ENCODE measurements around the gene GNA12. TPM values are rescaled to one million over a fixed set of nuclear protein-coding genes. Genes with fewer than 3 reads are reported as not detected.

Gene GNA12
- total and polyA plus RNA-seq, 2 of the 4 experiments (the other 2 are of a cell fraction) = 14.3 to 93.9 TPM

DNA sequence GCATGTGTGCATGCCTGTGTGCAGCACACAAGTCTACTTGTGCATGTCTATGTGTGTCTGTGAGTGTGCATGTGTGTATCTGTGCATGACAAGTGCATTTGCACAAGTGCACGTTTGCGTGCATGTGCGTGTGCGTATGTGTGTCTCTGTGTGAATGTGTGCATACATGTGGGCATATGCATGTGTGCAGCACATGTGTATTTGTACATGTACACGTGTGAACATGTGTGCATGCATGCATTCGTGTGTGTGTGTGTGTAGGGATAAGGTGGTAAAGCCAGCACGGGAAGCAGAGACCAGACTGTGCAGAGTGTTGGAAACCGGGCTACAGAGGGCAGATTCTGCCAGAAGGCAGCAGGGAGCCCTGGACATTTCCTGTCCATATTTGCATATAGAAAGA, 35.9 kb upstream of the GNA12 start:
- H3K27me3 ChIP-seq (ENCODE audit: control insufficient read depth, insufficient read depth, low read length) = no peaks in the 10 kb centered on the region
- no TSS peak for BruUV-seq (replicated peaks)
- ChIA-PET POLR2A (ENCODE audit: unreplicated experiment) (no interaction called here), CTCF (no interaction called here)
- H4K5ac ChIP-seq (ENCODE audit: low read depth, low read length) = no peak overlapping the region
- no peak overlapping the region for H3K27ac ChIP-seq (ENCODE audit: insufficient read depth, low read length)
- H3K4ac ChIP-seq (ENCODE audit: low read depth, low read length) = no peak overlapping the region
- no peak overlapping the region for H3K18ac ChIP-seq (ENCODE audit: low read depth, low read length)
- no peak overlapping the region for H2BK5ac ChIP-seq (ENCODE audit: low read depth, low read length, poor library complexity, severe bottlenecking)
- H2BK120ac ChIP-seq (ENCODE audit: low read depth, low read length) = no peak overlapping the region
- no peaks in the 10 kb centered on the region for H3K79me1 ChIP-seq (ENCODE audit: low read depth in 1 of 2, low read length in 2 of 2)
- no peak overlapping the region for H4K8ac ChIP-seq (ENCODE audit: low read depth in 2 of 2, low read length in 2 of 2)
- in situ Hi-C loops (cut with MboI; ENCODE audit: low sequenced_read_pairs) = loop anchor here (10.0 kb wide), 2 partner anchors 275 to 1015 kb away; no protein-coding TSS in a partner anchor
- no peak overlapping the region for H3K23ac ChIP-seq (ENCODE audit: low read depth, low read length)
- no peaks in the 10 kb centered on the region; the same call in 1 of the 2 replicates for H4K20me1 ChIP-seq (ENCODE audit: insufficient read depth, low read length)
- no peaks in the 10 kb centered on the region for H3K9me3 ChIP-seq (ENCODE audit: control insufficient read depth, insufficient read depth, low read length)
- no peak for TF ChIP-seq CEBPB (IDR thresholded peaks at IDR 0.05; ENCODE audit: low read depth, low read length)
- no peak for TF ChIP-seq BHLHE40 (IDR thresholded peaks at IDR 0.05; ENCODE audit: low read depth, low read length)
- no peak for TF ChIP-seq FOS (IDR thresholded peaks at IDR 0.05; ENCODE audit: low read depth, low read length)
- no peak for TF ChIP-seq MAZ (IDR thresholded peaks at IDR 0.05; ENCODE audit: borderline replicate concordance, low read depth, low read length)
- TF ChIP-seq, protein P1, sequence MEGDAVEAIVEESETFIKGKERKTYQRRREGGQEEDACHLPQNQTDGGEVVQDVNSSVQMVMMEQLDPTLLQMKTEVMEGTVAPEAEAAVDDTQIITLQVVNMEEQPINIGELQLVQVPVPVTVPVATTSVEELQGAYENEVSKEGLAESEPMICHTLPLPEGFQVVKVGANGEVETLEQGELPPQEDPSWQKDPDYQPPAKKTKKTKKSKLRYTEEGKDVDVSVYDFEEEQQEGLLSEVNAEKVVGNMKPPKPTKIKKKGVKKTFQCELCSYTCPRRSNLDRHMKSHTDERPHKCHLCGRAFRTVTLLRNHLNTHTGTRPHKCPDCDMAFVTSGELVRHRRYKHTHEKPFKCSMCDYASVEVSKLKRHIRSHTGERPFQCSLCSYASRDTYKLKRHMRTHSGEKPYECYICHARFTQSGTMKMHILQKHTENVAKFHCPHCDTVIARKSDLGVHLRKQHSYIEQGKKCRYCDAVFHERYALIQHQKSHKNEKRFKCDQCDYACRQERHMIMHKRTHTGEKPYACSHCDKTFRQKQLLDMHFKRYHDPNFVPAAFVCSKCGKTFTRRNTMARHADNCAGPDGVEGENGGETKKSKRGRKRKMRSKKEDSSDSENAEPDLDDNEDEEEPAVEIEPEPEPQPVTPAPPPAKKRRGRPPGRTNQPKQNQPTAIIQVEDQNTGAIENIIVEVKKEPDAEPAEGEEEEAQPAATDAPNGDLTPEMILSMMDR (conservative IDR thresholded peaks at IDR 0.05; ENCODE audit: low read depth, low read length) = no peak
- TF ChIP-seq MXI1 (IDR thresholded peaks at IDR 0.05; ENCODE audit: borderline replicate concordance, low read depth, low read length) = no peak
- no peak for TF ChIP-seq RCOR1 (IDR thresholded peaks at IDR 0.05; ENCODE audit: insufficient replicate concordance, low read length)
- no peak for TF ChIP-seq NFE2L2 (IDR thresholded peaks at IDR 0.05; ENCODE audit: low read depth, low read length)
- TF ChIP-seq, protein P2, sequence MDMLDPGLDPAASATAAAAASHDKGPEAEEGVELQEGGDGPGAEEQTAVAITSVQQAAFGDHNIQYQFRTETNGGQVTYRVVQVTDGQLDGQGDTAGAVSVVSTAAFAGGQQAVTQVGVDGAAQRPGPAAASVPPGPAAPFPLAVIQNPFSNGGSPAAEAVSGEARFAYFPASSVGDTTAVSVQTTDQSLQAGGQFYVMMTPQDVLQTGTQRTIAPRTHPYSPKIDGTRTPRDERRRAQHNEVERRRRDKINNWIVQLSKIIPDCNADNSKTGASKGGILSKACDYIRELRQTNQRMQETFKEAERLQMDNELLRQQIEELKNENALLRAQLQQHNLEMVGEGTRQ (IDR thresholded peaks at IDR 0.05; ENCODE audit: low read depth, low read length) = no peak
- TF ChIP-seq RAD21 (IDR thresholded peaks at IDR 0.05; ENCODE audit: low read length) = no peak
- TF ChIP-seq RFX5 (IDR thresholded peaks at IDR 0.05; ENCODE audit: low read depth, low read length) = no peak
- no peak for TF ChIP-seq SMC3 (IDR thresholded peaks at IDR 0.05; ENCODE audit: low read depth, low read length)
- TF ChIP-seq, protein P3, sequence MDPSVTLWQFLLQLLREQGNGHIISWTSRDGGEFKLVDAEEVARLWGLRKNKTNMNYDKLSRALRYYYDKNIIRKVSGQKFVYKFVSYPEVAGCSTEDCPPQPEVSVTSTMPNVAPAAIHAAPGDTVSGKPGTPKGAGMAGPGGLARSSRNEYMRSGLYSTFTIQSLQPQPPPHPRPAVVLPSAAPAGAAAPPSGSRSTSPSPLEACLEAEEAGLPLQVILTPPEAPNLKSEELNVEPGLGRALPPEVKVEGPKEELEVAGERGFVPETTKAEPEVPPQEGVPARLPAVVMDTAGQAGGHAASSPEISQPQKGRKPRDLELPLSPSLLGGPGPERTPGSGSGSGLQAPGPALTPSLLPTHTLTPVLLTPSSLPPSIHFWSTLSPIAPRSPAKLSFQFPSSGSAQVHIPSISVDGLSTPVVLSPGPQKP (IDR thresholded peaks at IDR 0.05; ENCODE audit: borderline replicate concordance, low read depth, low read length) = no peak
- TF ChIP-seq MAFK (IDR thresholded peaks at IDR 0.05; ENCODE audit: low read depth, low read length) = no peak
- no peak for TF ChIP-seq CHD1 (IDR thresholded peaks at IDR 0.05; ENCODE audit: low read depth, low read length)
- no peak for TF ChIP-seq POLR2A (IDR thresholded peaks at IDR 0.05; ENCODE audit: low read depth, low read length)
- H3K4me1 ChIP-seq (ENCODE audit: control insufficient read depth, insufficient read depth, low read length) = no peaks in the 10 kb centered on the region
- dilution Hi-C loops (cut with HindIII; ENCODE audit: low sequenced_read_pairs, unreplicated experiment) = no loop called here
- no peak overlapping the region for H3K4me3 ChIP-seq (ENCODE audit: insufficient read depth, low read depth, low read length)
- no peak for DNase-seq
- H2AK5ac ChIP-seq (ENCODE audit: low read depth, low read length) = no peak overlapping the region
- WGBS, 2 experiments (ENCODE audit: extremely low coverage in 2 of 2, insufficient read length in 1 of 2) = 74% methylated on average over 5 of the region's 8 CpGs; no CpG with 5 or more reads in 1 of the 2 experiments
- H3K14ac ChIP-seq (replicated peaks; ENCODE audit: low read depth, low read length) = no peak overlapping the region
- no peak overlapping the region for H3K4me2 ChIP-seq (ENCODE audit: low read depth, low read length)
- no peak overlapping the region for H2BK15ac ChIP-seq (ENCODE audit: low read depth, low read length)
- H2AK9ac ChIP-seq (replicated peaks; ENCODE audit: low read depth, low read length, poor library complexity) = no peak overlapping the region
- no peak overlapping the region for H2AFZ ChIP-seq (replicated peaks; ENCODE audit: low read length, poor library complexity)
- no peak overlapping the region for H3K56ac ChIP-seq (ENCODE audit: extremely low read depth, insufficient read depth, low read length)
- H4K91ac ChIP-seq (ENCODE audit: insufficient read depth, low read depth, low read length) = no peak overlapping the region
- intact Hi-C loops (cut with micrococcal nuclease) = no loop called here
- no peak overlapping the region for H3K9ac ChIP-seq (ENCODE audit: low read depth, low read length)
- no peaks in the 10 kb centered on the region for H3K36me3 ChIP-seq (ENCODE audit: control insufficient read depth, insufficient read depth, low read length)
- no peak for ATAC-seq (ENCODE audit: low read depth)
- peaks cover 6% of the 10 kb centered on the region; the same call in 1 of the 2 replicates for H3K9me1 ChIP-seq (ENCODE audit: insufficient read depth, low read length)
- no peak overlapping the region for H2BK20ac ChIP-seq (ENCODE audit: low read depth, low read length)

Measured in IMR-90 (cell line).